IMR-90 (cell line): Measurements from ENCODE around the gene STK10. TPM values are rescaled to one million over a fixed set of nuclear protein-coding genes. Genes with fewer than 3 reads are reported as not detected.

Experiments
- ATAC-seq: fragments of 200-7000 bp; cut with Tn5 transposase; 2 replicates; pipeline ENCODE4 v1.9.1; 2020; ENCODE audit warnings: low read depth, mild to moderate bottlenecking, moderate library complexity
- BruUV-seq: library from RNA; stranded (reverse); fragments of 400-500 nt; replicated peaks from 2 replicates; lab custom pipeline; 2021; lab: Mats Ljungman, UMichigan
- CTCF ChIA-PET: fragments of 300-600 bp; formaldehyde crosslinking; extraction: SDS; loops from one replicate; lab custom pipeline; 2021; ENCODE audit warnings: antibody characterized with exemption; lab: Yijun Ruan, JAX
- POLR2A ChIA-PET: fragments of 300-600 bp; sonication (Branson Sonifier 250); formaldehyde crosslinking; loops from one replicate; lab custom pipeline; 2022; ENCODE audit warnings: antibody characterized with exemption; ENCODE audit not compliant: unreplicated experiment; lab: Charles Lee
- DNase-seq: peaks from one replicate; pipeline ENCODE4 v3.0.0; 2013
- H2AFZ ChIP-seq: replicated peaks from 2 replicates; pipeline ENCODE3; 2013; ENCODE audit warnings: low read length, mild to moderate bottlenecking; ENCODE audit not compliant: poor library complexity
- H2AK5ac ChIP-seq: 2 replicates; pipeline ENCODE4 v1.6.1; 2013; ENCODE audit warnings: low read depth, low read length, inconsistent platforms
- H2AK9ac ChIP-seq: replicated peaks from 2 replicates; pipeline ENCODE3; 2013; ENCODE audit warnings: mild to moderate bottlenecking, low read depth, low read length, moderate library complexity; ENCODE audit not compliant: poor library complexity
- H2BK120ac ChIP-seq: 2 replicates; pipeline ENCODE4 v1.6.1; 2013; ENCODE audit warnings: low read depth, low read length, inconsistent platforms
- H2BK15ac ChIP-seq: 3 replicates; pipeline ENCODE4 v1.6.1; 2013; ENCODE audit warnings: low read depth, low read length, inconsistent platforms
- H2BK20ac ChIP-seq: 2 replicates; pipeline ENCODE4 v1.6.1; 2013; ENCODE audit warnings: low read depth, mild to moderate bottlenecking, inconsistent platforms, low read length, moderate library complexity
- H2BK5ac ChIP-seq: 2 replicates; pipeline ENCODE4 v1.6.1; 2013; ENCODE audit warnings: mild to moderate bottlenecking, low read depth, low read length, inconsistent platforms; ENCODE audit not compliant: poor library complexity, severe bottlenecking
- H3K14ac ChIP-seq: replicated peaks from 2 replicates; pipeline ENCODE4 v1.6.1; 2013; ENCODE audit warnings: low read depth, low read length, inconsistent platforms
- H3K18ac ChIP-seq: 2 replicates; pipeline ENCODE4 v1.6.1; 2013; ENCODE audit warnings: low read depth, low read length, control low read depth
- H3K23ac ChIP-seq: 2 replicates; pipeline ENCODE4 v1.6.1; 2013; ENCODE audit warnings: low read depth, low read length, inconsistent platforms
- H3K27ac ChIP-seq: 2 replicates; pipeline ENCODE4 v1.5.1; 2013; ENCODE audit warnings: mild to moderate bottlenecking, control low read depth, low read length; ENCODE audit not compliant: insufficient read depth
- H3K27me3 ChIP-seq: 2 replicates; pipeline ENCODE4 v1.6.1; 2013; ENCODE audit warnings: low read length; ENCODE audit not compliant: control insufficient read depth, insufficient read depth
- H3K36me3 ChIP-seq: 2 replicates; pipeline ENCODE4 v1.6.1; 2013; ENCODE audit warnings: low read length, mixed read lengths; ENCODE audit not compliant: control insufficient read depth, insufficient read depth
- H3K4ac ChIP-seq: 2 replicates; pipeline ENCODE4 v1.6.1; 2013; ENCODE audit warnings: low read depth, low read length, inconsistent platforms
- H3K4me1 ChIP-seq: 2 replicates; pipeline ENCODE4 v1.6.1; 2013; ENCODE audit warnings: low read length, mixed read lengths; ENCODE audit not compliant: control insufficient read depth, insufficient read depth
- H3K4me2 ChIP-seq: 2 replicates; pipeline ENCODE4 v1.6.1; 2013; ENCODE audit warnings: low read depth, mild to moderate bottlenecking, control low read depth, low read length, moderate library complexity
- H3K4me3 ChIP-seq: 2 replicates; pipeline ENCODE4 v1.5.1; 2013; ENCODE audit warnings: low read depth, mild to moderate bottlenecking, control low read depth, low read length, moderate library complexity; ENCODE audit not compliant: insufficient read depth
- H3K56ac ChIP-seq: 2 replicates; pipeline ENCODE4 v1.6.1; 2013; ENCODE audit warnings: low read length, inconsistent platforms; ENCODE audit not compliant: insufficient read depth; ENCODE audit errors: extremely low read depth
- H3K79me1 ChIP-seq, 2 experiments: 2 replicates each; pipeline ENCODE4 v1.6.1; 2013; ENCODE audit warnings: low read length in 2 of 2, inconsistent platforms in 1 of 2, low read depth in 1 of 2
- H3K9ac ChIP-seq: 2 replicates; pipeline ENCODE4 v1.6.1; 2013; ENCODE audit warnings: low read depth, low read length, control low read depth
- H3K9me1 ChIP-seq: 2 replicates; pipeline ENCODE4 v1.6.1; 2013; ENCODE audit warnings: low read length, inconsistent platforms; ENCODE audit not compliant: insufficient read depth
- H3K9me3 ChIP-seq: 2 replicates; pipeline ENCODE4 v1.6.1; 2013; ENCODE audit warnings: low read length; ENCODE audit not compliant: control insufficient read depth, insufficient read depth
- H4K20me1 ChIP-seq: 2 replicates; pipeline ENCODE4 v1.6.1; 2013; ENCODE audit warnings: low read length, inconsistent platforms; ENCODE audit not compliant: insufficient read depth
- H4K5ac ChIP-seq: 2 replicates; pipeline ENCODE4 v1.6.1; 2013; ENCODE audit warnings: mild to moderate bottlenecking, low read depth, low read length, control low read depth
- H4K8ac ChIP-seq, 2 experiments: 2 replicates each; pipeline ENCODE4 v1.6.1; 2013; ENCODE audit warnings: low read depth in 2 of 2, low read length in 2 of 2, control low read depth in 1 of 2, inconsistent platforms in 1 of 2
- H4K91ac ChIP-seq: 2 replicates; pipeline ENCODE4 v1.6.1; 2013; ENCODE audit warnings: low read depth, low read length, inconsistent platforms; ENCODE audit not compliant: insufficient read depth
- CEBPB ChIP-seq: IDR thresholded peaks from 2 replicates; pipeline ENCODE4 v1.6.1; 2012; ENCODE audit warnings: low read depth, low read length, improper control_type of control experiment
- WGBS, 2 experiments: methylation state at CpG; one replicate each; pipeline versions ENCODE4 v1.1.5 to v1.1.7; 2013; ENCODE audit warnings: missing lambda C conversion rate in 2 of 2; ENCODE audit not compliant: insufficient read length in 1 of 2; ENCODE audit errors: extremely low coverage in 2 of 2; 5-methylcytosine and 5-hydroxymethylcytosine counted together
- dilution Hi-C: fragments of 300-500 bp; cut with HindIII; formaldehyde crosslinking; loops from one replicate; pipeline ENCODE4 v1.14.3; 2018; ENCODE audit warnings: low sequenced_read_pairs; ENCODE audit not compliant: unreplicated experiment
- in situ Hi-C: fragments of 300-500 bp; cut with MboI; formaldehyde crosslinking; loops from 3 replicates; pipeline ENCODE4 v1.14.3; 2019; ENCODE audit warnings: low sequenced_read_pairs, inconsistent platforms, mixed read lengths
- intact Hi-C: fragments of 100-400 bp; cut with micrococcal nuclease; formaldehyde crosslinking; loops from 2 replicates; pipeline ENCODE4 v1.10.0; 2022
- polyA plus RNA-seq, 3 experiments: library from polyadenylated mRNA; depleted of rRNA; stranded (reverse); fragments of >200 nt; gene quantifications; 2 replicates each; pipeline ENCODE4 v1.2.3, GENCODE V29; 2012; ENCODE audit warnings: low replicate concordance in 1 of 3
- total RNA-seq: library from RNA; depleted of rRNA; stranded (reverse); fragments of >200 nt; gene quantifications from 2 replicates; pipeline ENCODE4 v1.2.3, GENCODE V29; 2012
- TF ChIP-seq, protein P1 (sequence below): conservative IDR thresholded peaks from 2 replicates; pipeline ENCODE4 v1.5.1; 2012; ENCODE audit warnings: mild to moderate bottlenecking, low read depth, low read length, improper control_type of control experiment

The STK10 gene
- total and polyA plus RNA-seq, 2 of the 4 experiments (the other 2 are of a cell fraction), result 15.4 to 18.5 TPM

- no peak for TF ChIP-seq CEBPB
Measured at GRCh38 chr5:172187118-172188032, 649 bp downstream of the STK10 start (continued).

GRCh38 chr5:172186114-172186695, 1.8 kb downstream of the STK10 start:
- no peak overlapping the region for H4K5ac ChIP-seq
- H4K91ac ChIP-seq, result peak overlapping the region; percentile 53; the same call in 1 of the 2 replicates
- H3K4me1 ChIP-seq, result peaks cover 11% of the 10 kb centered on the region
- no peak overlapping the region for H2BK5ac ChIP-seq
- H3K36me3 ChIP-seq, result no peaks in the 10 kb centered on the region
- POLR2A ChIA-PET, result no interaction called here
- no peak overlapping the region for H2BK20ac ChIP-seq
- no TSS peak for BruUV-seq
- peaks cover 20 to 50% of the 10 kb centered on the region in 2 experiments for H3K79me1 ChIP-seq
- H3K23ac ChIP-seq, result peak overlapping the region; percentile 2; the same call in 1 of the 2 replicates
- dilution Hi-C loops (no loop called here), intact Hi-C loops (loop anchor here (5.0 kb wide), 2 partner anchors 179 to 769 kb away; partner anchors contain the start of genes FBXW11 and FGF18), in situ Hi-C loops (loop anchor here (5.0 to 25.0 kb wide), 2 partner anchors 84 to 774 kb away; partner anchors contain the start of gene FGF18)
- peak overlapping the region; percentile 24; the same call in 1 of the 2 replicates for H2AK5ac ChIP-seq
- no peak overlapping the region for H3K18ac ChIP-seq
- DNase-seq (no peak), ATAC-seq (no peak)
- H2AK9ac ChIP-seq, result peak overlapping the region; percentile 93
- H3K27me3 ChIP-seq, result no peaks in the 10 kb centered on the region
- H4K8ac ChIP-seq, result peak overlapping the region in 1 of 2 experiments; percentile 58; a peak in 1 of 4 replicates
- no peak overlapping the region for H2AFZ ChIP-seq
- TF ChIP-seq, protein P1, sequence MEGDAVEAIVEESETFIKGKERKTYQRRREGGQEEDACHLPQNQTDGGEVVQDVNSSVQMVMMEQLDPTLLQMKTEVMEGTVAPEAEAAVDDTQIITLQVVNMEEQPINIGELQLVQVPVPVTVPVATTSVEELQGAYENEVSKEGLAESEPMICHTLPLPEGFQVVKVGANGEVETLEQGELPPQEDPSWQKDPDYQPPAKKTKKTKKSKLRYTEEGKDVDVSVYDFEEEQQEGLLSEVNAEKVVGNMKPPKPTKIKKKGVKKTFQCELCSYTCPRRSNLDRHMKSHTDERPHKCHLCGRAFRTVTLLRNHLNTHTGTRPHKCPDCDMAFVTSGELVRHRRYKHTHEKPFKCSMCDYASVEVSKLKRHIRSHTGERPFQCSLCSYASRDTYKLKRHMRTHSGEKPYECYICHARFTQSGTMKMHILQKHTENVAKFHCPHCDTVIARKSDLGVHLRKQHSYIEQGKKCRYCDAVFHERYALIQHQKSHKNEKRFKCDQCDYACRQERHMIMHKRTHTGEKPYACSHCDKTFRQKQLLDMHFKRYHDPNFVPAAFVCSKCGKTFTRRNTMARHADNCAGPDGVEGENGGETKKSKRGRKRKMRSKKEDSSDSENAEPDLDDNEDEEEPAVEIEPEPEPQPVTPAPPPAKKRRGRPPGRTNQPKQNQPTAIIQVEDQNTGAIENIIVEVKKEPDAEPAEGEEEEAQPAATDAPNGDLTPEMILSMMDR, result no peak
- peaks cover 6% of the 10 kb centered on the region for H3K9me1 ChIP-seq
- peak overlapping the region; percentile 80 for H3K4me2 ChIP-seq
- H4K20me1 ChIP-seq, result peaks cover 4% of the 10 kb centered on the region
- no peak overlapping the region for H2BK15ac ChIP-seq
- CTCF ChIA-PET, result interaction anchor here (0.6 to 1.8 kb wide), 3 partner anchors 27 to 78 kb away, joined by 3 to 9 read pairs (median 5); no protein-coding TSS in a partner anchor
- peak overlapping the region; percentile 83; the same call in 1 of the 2 replicates for H3K9ac ChIP-seq
- no peak overlapping the region for H3K27ac ChIP-seq
- H3K9me3 ChIP-seq, result no peaks in the 10 kb centered on the region
- H3K56ac ChIP-seq, result peak overlapping the region; percentile 38; the same call in 1 of the 2 replicates
- H3K4ac ChIP-seq, result peak overlapping the region; percentile 81
- no peak overlapping the region for H2BK120ac ChIP-seq
- H3K4me3 ChIP-seq, result peak overlapping the region; percentile 98; the same call in 1 of the 2 replicates
- peak overlapping the region; percentile 73 for H3K14ac ChIP-seq
- 98% methylated on average over 6 of the region's 13 CpGs; no CpG with 5 or more reads in 1 of the 2 experiments for WGBS, 2 experiments
